GM12878 (cell line): ENCODE measurements around the gene SSBP2. TPM values are rescaled to one million over a fixed set of nuclear protein-coding genes. Genes with fewer than 3 reads are reported as not detected.

Source experiments
- ATAC-seq: fragments of 200-7000 bp; cut with Tn5 transposase; 3 replicates; pipeline ENCODE4 v1.9.1; 2020; ENCODE audit warnings: mild to moderate bottlenecking, moderate library complexity
- BruUV-seq: library from RNA; stranded (reverse); fragments of 400-500 nt; replicated peaks from 2 replicates; lab custom pipeline; 2021; lab: Mats Ljungman, UMichigan
- CTCF ChIA-PET: fragments of 300-600 bp; sonication (Branson Sonifier 250); formaldehyde crosslinking; extraction: SDS; loops from one replicate; lab custom pipeline; 2021; ENCODE audit warnings: inconsistent platforms; lab: Yijun Ruan, JAX
- POLR2A ChIA-PET: fragments of 350-600 bp; formaldehyde crosslinking; extraction: SDS; loops from one replicate; lab custom pipeline; 2021; ENCODE audit warnings: inconsistent platforms; lab: Charles Lee
- RAD21 ChIA-PET: fragments of 300-600 bp; sonication (Branson Sonifier 250); formaldehyde crosslinking; loops from one replicate; lab custom pipeline; 2023; ENCODE audit warnings: antibody characterized with exemption; ENCODE audit not compliant: unreplicated experiment; lab: Charles Lee
- SMC1A ChIA-PET: fragments of 300-600 bp; sonication (Branson Sonifier 250); formaldehyde crosslinking; loops from one replicate; lab custom pipeline; 2023; ENCODE audit not compliant: unreplicated experiment, uncharacterized antibody; lab: Charles Lee
- DNase-seq: peaks from one replicate; pipeline ENCODE4 v3.0.0-alpha.2; 2011; ENCODE audit warnings: low read depth, low spot score
- FAIRE-seq: peaks from 3 replicates; lab custom pipeline; 2011; peaks lifted over from hg19 to GRCh38; lab: Jason Lieb, UNC
- H2AFZ ChIP-seq: 2 replicates; pipeline ENCODE4 v1.6.0; 2011; ENCODE audit warnings: low read depth, low read length, control low read depth; ENCODE audit not compliant: control insufficient read depth
- H3K27ac ChIP-seq: 2 replicates; pipeline ENCODE4 v1.5.1; 2011; ENCODE audit warnings: control low read depth; ENCODE audit not compliant: control insufficient read depth, insufficient read depth
- H3K27me3 ChIP-seq, 2 experiments: replicated peaks in 1 of 2; 2 replicates each; pipeline versions ENCODE4 v1.6.0 to v1.6.1; 2011; ENCODE audit warnings: low read length in 1 of 2; ENCODE audit not compliant: control insufficient read depth in 2 of 2, insufficient read depth in 2 of 2
- H3K36me3 ChIP-seq, 2 experiments: 2 replicates each; pipeline ENCODE4 v1.5.1; 2011; ENCODE audit warnings: low read length in 1 of 2; ENCODE audit not compliant: control insufficient read depth in 2 of 2, insufficient read depth in 2 of 2
- H3K4me1 ChIP-seq: 2 replicates; pipeline ENCODE4 v1.6.1; 2011; ENCODE audit warnings: mild to moderate bottlenecking, low read length, moderate library complexity, mixed read lengths; ENCODE audit not compliant: control insufficient read depth, insufficient read depth
- H3K4me2 ChIP-seq: 2 replicates; pipeline ENCODE4 v1.6.0; 2011; ENCODE audit warnings: control low read depth; ENCODE audit not compliant: control insufficient read depth, insufficient read depth
- H3K4me3 ChIP-seq: fragments of 200-600 bp; sonication (generic); 2 replicates; pipeline ENCODE4 v1.5.1; 2016
- H3K79me2 ChIP-seq: 2 replicates; pipeline ENCODE4 v1.6.0; 2011; ENCODE audit warnings: low read length; ENCODE audit not compliant: control insufficient read depth, insufficient read depth
- H3K9ac ChIP-seq: 2 replicates; pipeline ENCODE4 v1.8.0; 2011; ENCODE audit warnings: low read length, control low read depth, mixed read lengths; ENCODE audit not compliant: control insufficient read depth, insufficient read depth
- H3K9me3 ChIP-seq: replicated peaks from 3 replicates; pipeline ENCODE4 v1.5.1; 2011; ENCODE audit warnings: mild to moderate bottlenecking, low read length; ENCODE audit not compliant: control insufficient read depth, insufficient read depth
- H4K20me1 ChIP-seq: 2 replicates; pipeline ENCODE4 v1.6.0; 2011; ENCODE audit not compliant: control insufficient read depth, insufficient read depth
- DPF2 ChIP-seq: fragments of 450-650 bp; IDR thresholded peaks from 2 replicates; pipeline ENCODE4 v1.6.1; 2017; ENCODE audit warnings: mild to moderate bottlenecking
- E2F4 ChIP-seq: IDR thresholded peaks from 2 replicates; pipeline ENCODE4 v1.6.1; 2012; ENCODE audit warnings: low read depth, low read length, improper control_type of control experiment
- E2F8 ChIP-seq: fragments of 450-650 bp; IDR thresholded peaks from 2 replicates; pipeline ENCODE4 v1.6.1; 2018; ENCODE audit warnings: mild to moderate bottlenecking, low read depth, moderate library complexity; ENCODE audit not compliant: partially characterized antibody
- ESRRA ChIP-seq: IDR thresholded peaks from 2 replicates; pipeline ENCODE4 v1.6.1; 2012; ENCODE audit warnings: mild to moderate bottlenecking, low read length, improper control_type of control experiment
- GABPA ChIP-seq: IDR thresholded peaks from 2 replicates; pipeline ENCODE4 v1.6.1; 2014; ENCODE audit warnings: antibody characterized with exemption, low read depth, mild to moderate bottlenecking, inconsistent platforms
- MYC ChIP-seq: IDR thresholded peaks from 2 replicates; pipeline ENCODE4 v1.6.1; 2011; ENCODE audit warnings: mild to moderate bottlenecking, low read length, moderate library complexity, inconsistent platforms; ENCODE audit not compliant: insufficient read depth, insufficient replicate concordance, insufficient read length, severe bottlenecking
- RUNX3 ChIP-seq: IDR thresholded peaks from 2 replicates; pipeline ENCODE4 v1.6.1; 2012; ENCODE audit warnings: low read length, inconsistent platforms
- SMC3 ChIP-seq: IDR thresholded peaks from 2 replicates; pipeline ENCODE4 v1.6.1; 2011; ENCODE audit warnings: low read length, improper control_type of control experiment, borderline replicate concordance
- SUPT20H ChIP-seq: IDR thresholded peaks from 2 replicates; pipeline ENCODE4 v1.6.1; 2011; ENCODE audit warnings: low read depth, mild to moderate bottlenecking, low read length, moderate library complexity, borderline replicate concordance; ENCODE audit not compliant: control insufficient read depth
- USF1 ChIP-seq: IDR thresholded peaks from 2 replicates; pipeline ENCODE4 v1.6.1; 2011; ENCODE audit warnings: borderline replicate concordance, low read depth, mild to moderate bottlenecking, moderate library complexity, mixed read lengths, low read length; ENCODE audit not compliant: insufficient read depth; ENCODE audit errors: extremely low read length
- ZZZ3 ChIP-seq: IDR thresholded peaks from 2 replicates; pipeline ENCODE4 v1.6.1; 2011; ENCODE audit warnings: low read depth; ENCODE audit not compliant: control insufficient read depth, insufficient read length
- WGBS: methylation state at CpG from one replicate; pipeline ENCODE4 v1.1.6; 2016; ENCODE audit warnings: low lambda C conversion rate; ENCODE audit not compliant: insufficient replicate concordance, insufficient coverage; ENCODE audit errors: missing lambda C conversion rate; 5-methylcytosine and 5-hydroxymethylcytosine counted together
- in situ Hi-C: fragments of 300-500 bp; cut with MboI; formaldehyde crosslinking; loops from 9 replicates; pipeline ENCODE4 v1.14.3; 2018; ENCODE audit warnings: mixed read lengths
- intact Hi-C: fragments of 100-400 bp; cut with micrococcal nuclease; formaldehyde crosslinking; loops from one replicate; pipeline ENCODE4 v1.14.2; 2022; ENCODE audit not compliant: unreplicated experiment
- polyA plus RNA-seq, 11 experiments: library from polyadenylated mRNA; depleted of rRNA in 4 of 11; unstranded in 6 of 11; stranded (reverse) in 5 of 11; fragments of >200 nt; fragmentation: Nextera tagmentation in 4 of 11; fragmentation: Illumina TruSeq in 1 of 11; extraction: Ambion mirVana in 4 of 11; extraction: Trizol in 1 of 11; gene quantifications; 1 replicate in 1 of 11; 2 replicates in 10 of 11; pipeline versions ENCODE4 v1.2.1 to v1.2.3, GENCODE V29; 2011 to 2016; ENCODE audit warnings: inconsistent platforms in 2 of 11, missing spikeins in 2 of 11, low read depth in 1 of 11
- total RNA-seq, 4 experiments: library from RNA; depleted of rRNA in 3 of 4; stranded (reverse); fragments of >200 nt in 3 of 4; fragmentation: Illumina TruSeq in 1 of 4; extraction: Trizol in 1 of 4; gene quantifications; 2 replicates each; pipeline versions ENCODE4 v1.2.1 to v1.2.3, GENCODE V29; 2013 to 2021
- TF ChIP-seq, protein P1 (sequence below): fragments of 450-650 bp; IDR thresholded peaks from 2 replicates; pipeline ENCODE4 v1.6.1; 2017; ENCODE audit warnings: mild to moderate bottlenecking, low read depth, inconsistent platforms; ENCODE audit not compliant: poor library complexity, severe bottlenecking
- TF ChIP-seq, protein P2 (sequence below): IDR thresholded peaks from 2 replicates; pipeline ENCODE4 v1.6.1; 2011; ENCODE audit warnings: low read depth, mild to moderate bottlenecking, low read length, moderate library complexity, borderline replicate concordance; ENCODE audit errors: extremely low read depth

SSBP2 gene
- total and polyA plus RNA-seq, 10 of the 15 experiments (the other 5 are each of a cell fraction or from before 2014, with no cell fraction given) = 52.2 to 132 (median 110) TPM

DNA sequence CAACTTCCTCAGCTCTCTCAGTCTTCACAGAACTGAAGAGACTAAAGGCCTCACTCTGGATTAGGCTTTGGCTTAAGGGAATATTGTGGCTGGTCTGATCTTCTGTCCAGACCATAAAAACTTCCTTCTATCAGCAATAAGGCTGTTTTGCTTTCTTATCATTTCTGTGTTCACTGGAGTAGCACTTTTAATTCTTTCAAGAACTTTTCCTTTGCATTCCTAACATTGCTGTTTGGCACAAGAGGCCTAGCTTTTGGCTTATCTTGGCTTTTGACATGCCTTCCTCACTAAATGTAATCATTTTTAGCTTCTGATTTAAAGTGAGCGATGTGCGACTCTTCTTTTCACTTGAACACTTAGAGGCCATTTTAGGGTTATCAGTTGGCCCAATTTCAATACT is 268.3 kb downstream of the SSBP2 start:
- Histone ChIP-seq H3K36me3 (0 out of 4 replicates have a peak, but pooled peaks cover 0 to 2% of the 10 kb centered on the region in 2 experiments), H3K4me3 (no peak overlapping the region), H3K27ac (no peak overlapping the region), H2AFZ (no peak overlapping the region), H3K9ac (no peak overlapping the region), H3K4me2 (no peak overlapping the region), H3K79me2 (no peaks in the 10 kb centered on the region), H4K20me1 (no peaks in the 10 kb centered on the region), H3K27me3 (no peaks in the 10 kb centered on the region), H3K4me1 (no peaks in the 10 kb centered on the region; the same call in 1 of the 2 replicates), H3K9me3 (no peaks in the 10 kb centered on the region)
- DNase-seq (no peak), FAIRE-seq (no peak), ATAC-seq (no peak)
- ChIA-PET POLR2A (no interaction called here), SMC1A (interaction anchor here (0.6 to 2.4 kb wide), 3 partner anchors 8 to 1818 kb away, joined by 3 to 9 read pairs (median 6); no protein-coding TSS in a partner anchor), RAD21 (no interaction called here), CTCF (no interaction called here)
- BruUV-seq = no TSS peak
- intact Hi-C loops (no loop called here), in situ Hi-C loops (no loop called here)
- 100% methylated on average over 2 of the region's 2 CpGs for WGBS
- TF ChIP-seq ESRRA (no peak), USF1 (no peak), MYC (no peak), E2F8 (no peak), DPF2 (no peak), RUNX3 (no peak), SMC3 (no peak), GABPA (no peak), SUPT20H (no peak), E2F4 (no peak), ZZZ3 (no peak)
- TF ChIP-seq, protein P1, sequence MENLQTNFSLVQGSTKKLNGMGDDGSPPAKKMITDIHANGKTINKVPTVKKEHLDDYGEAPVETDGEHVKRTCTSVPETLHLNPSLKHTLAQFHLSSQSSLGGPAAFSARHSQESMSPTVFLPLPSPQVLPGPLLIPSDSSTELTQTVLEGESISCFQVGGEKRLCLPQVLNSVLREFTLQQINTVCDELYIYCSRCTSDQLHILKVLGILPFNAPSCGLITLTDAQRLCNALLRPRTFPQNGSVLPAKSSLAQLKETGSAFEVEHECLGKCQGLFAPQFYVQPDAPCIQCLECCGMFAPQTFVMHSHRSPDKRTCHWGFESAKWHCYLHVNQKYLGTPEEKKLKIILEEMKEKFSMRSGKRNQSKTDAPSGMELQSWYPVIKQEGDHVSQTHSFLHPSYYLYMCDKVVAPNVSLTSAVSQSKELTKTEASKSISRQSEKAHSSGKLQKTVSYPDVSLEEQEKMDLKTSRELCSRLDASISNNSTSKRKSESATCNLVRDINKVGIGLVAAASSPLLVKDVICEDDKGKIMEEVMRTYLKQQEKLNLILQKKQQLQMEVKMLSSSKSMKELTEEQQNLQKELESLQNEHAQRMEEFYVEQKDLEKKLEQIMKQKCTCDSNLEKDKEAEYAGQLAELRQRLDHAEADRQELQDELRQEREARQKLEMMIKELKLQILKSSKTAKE = no peak
- TF ChIP-seq, protein P2, sequence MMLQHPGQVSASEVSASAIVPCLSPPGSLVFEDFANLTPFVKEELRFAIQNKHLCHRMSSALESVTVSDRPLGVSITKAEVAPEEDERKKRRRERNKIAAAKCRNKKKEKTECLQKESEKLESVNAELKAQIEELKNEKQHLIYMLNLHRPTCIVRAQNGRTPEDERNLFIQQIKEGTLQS = no peak
